ENCODE results near the gene CAGE1. TPM values are rescaled to one million over a fixed set of nuclear protein-coding genes. Genes with fewer than 3 reads are reported as not detected.
A peak's percentile ranks its signal among the peaks of the same experiment; 100 is the strongest.

The CAGE1 gene
- total and polyA plus RNA-seq, 2 experiments from 2014 or later, result 0.07 TPM; not detected in 1

- no peak overlapping the region for H2AFZ ChIP-seq
- no peak overlapping the region for H3K4me2 ChIP-seq
- H3K79me2 ChIP-seq (replicated peaks; ENCODE audit: insufficient read depth), result no peaks in the 10 kb centered on the region
- no peaks in the 10 kb centered on the region for H3K4me1 Mint-ChIP-seq
- no peak overlapping the region for H3K27ac Mint-ChIP-seq
- no peak for ATAC-seq
- no peaks in the 10 kb centered on the region for H3K4me1 ChIP-seq (ENCODE audit: insufficient read depth)
- peaks cover 71% of the 10 kb centered on the region for H3K36me3 Mint-ChIP-seq (ENCODE audit: low read depth)
- H3K27ac ChIP-seq (ENCODE audit: low read depth), result no peak overlapping the region
- TF ChIP-seq, protein P1, sequence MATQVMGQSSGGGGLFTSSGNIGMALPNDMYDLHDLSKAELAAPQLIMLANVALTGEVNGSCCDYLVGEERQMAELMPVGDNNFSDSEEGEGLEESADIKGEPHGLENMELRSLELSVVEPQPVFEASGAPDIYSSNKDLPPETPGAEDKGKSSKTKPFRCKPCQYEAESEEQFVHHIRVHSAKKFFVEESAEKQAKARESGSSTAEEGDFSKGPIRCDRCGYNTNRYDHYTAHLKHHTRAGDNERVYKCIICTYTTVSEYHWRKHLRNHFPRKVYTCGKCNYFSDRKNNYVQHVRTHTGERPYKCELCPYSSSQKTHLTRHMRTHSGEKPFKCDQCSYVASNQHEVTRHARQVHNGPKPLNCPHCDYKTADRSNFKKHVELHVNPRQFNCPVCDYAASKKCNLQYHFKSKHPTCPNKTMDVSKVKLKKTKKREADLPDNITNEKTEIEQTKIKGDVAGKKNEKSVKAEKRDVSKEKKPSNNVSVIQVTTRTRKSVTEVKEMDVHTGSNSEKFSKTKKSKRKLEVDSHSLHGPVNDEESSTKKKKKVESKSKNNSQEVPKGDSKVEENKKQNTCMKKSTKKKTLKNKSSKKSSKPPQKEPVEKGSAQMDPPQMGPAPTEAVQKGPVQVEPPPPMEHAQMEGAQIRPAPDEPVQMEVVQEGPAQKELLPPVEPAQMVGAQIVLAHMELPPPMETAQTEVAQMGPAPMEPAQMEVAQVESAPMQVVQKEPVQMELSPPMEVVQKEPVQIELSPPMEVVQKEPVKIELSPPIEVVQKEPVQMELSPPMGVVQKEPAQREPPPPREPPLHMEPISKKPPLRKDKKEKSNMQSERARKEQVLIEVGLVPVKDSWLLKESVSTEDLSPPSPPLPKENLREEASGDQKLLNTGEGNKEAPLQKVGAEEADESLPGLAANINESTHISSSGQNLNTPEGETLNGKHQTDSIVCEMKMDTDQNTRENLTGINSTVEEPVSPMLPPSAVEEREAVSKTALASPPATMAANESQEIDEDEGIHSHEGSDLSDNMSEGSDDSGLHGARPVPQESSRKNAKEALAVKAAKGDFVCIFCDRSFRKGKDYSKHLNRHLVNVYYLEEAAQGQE (IDR thresholded peaks at IDR 0.05; ENCODE audit: unreplicated experiment), result no peak
- no peak for TF ChIP-seq CTCF (conservative IDR thresholded peaks at IDR 0.05; ENCODE audit: low read depth in 2 of 2)
- peak; percentile 29 for TF ChIP-seq EZH2phosphoT487 (IDR thresholded peaks at IDR 0.05; ENCODE audit: unreplicated experiment)
- TF ChIP-seq, protein P2, sequence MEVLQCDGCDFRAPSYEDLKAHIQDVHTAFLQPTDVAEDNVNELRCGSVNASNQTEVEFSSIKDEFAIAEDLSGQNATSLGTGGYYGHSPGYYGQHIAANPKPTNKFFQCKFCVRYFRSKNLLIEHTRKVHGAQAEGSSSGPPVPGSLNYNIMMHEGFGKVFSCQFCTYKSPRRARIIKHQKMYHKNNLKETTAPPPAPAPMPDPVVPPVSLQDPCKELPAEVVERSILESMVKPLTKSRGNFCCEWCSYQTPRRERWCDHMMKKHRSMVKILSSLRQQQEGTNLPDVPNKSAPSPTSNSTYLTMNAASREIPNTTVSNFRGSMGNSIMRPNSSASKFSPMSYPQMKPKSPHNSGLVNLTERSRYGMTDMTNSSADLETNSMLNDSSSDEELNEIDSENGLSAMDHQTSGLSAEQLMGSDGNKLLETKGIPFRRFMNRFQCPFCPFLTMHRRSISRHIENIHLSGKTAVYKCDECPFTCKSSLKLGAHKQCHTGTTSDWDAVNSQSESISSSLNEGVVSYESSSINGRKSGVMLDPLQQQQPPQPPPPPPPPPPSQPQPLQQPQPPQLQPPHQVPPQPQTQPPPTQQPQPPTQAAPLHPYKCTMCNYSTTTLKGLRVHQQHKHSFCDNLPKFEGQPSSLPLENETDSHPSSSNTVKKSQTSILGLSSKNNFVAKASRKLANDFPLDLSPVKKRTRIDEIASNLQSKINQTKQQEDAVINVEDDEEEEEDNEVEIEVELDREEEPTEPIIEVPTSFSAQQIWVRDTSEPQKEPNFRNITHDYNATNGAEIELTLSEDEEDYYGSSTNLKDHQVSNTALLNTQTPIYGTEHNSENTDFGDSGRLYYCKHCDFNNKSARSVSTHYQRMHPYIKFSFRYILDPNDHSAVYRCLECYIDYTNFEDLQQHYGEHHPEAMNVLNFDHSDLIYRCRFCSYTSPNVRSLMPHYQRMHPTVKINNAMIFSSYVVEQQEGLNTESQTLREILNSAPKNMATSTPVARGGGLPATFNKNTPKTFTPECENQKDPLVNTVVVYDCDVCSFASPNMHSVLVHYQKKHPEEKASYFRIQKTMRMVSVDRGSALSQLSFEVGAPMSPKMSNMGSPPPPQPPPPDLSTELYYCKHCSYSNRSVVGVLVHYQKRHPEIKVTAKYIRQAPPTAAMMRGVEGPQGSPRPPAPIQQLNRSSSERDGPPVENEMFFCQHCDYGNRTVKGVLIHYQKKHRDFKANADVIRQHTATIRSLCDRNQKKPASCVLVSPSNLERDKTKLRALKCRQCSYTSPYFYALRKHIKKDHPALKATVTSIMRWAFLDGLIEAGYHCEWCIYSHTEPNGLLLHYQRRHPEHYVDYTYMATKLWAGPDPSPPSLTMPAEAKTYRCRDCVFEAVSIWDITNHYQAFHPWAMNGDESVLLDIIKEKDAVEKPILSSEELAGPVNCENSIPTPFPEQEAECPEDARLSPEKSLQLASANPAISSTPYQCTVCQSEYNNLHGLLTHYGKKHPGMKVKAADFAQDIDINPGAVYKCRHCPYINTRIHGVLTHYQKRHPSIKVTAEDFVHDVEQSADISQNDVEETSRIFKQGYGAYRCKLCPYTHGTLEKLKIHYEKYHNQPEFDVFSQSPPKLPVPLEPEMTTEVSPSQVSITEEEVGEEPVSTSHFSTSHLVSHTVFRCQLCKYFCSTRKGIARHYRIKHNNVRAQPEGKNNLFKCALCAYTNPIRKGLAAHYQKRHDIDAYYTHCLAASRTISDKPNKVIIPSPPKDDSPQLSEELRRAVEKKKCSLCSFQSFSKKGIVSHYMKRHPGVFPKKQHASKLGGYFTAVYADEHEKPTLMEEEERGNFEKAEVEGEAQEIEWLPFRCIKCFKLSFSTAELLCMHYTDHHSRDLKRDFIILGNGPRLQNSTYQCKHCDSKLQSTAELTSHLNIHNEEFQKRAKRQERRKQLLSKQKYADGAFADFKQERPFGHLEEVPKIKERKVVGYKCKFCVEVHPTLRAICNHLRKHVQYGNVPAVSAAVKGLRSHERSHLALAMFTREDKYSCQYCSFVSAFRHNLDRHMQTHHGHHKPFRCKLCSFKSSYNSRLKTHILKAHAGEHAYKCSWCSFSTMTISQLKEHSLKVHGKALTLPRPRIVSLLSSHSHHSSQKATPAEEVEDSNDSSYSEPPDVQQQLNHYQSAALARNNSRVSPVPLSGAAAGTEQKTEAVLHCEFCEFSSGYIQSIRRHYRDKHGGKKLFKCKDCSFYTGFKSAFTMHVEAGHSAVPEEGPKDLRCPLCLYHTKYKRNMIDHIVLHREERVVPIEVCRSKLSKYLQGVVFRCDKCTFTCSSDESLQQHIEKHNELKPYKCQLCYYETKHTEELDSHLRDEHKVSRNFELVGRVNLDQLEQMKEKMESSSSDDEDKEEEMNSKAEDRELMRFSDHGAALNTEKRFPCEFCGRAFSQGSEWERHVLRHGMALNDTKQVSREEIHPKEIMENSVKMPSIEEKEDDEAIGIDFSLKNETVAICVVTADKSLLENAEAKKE (CRISPR knock-in tag; IDR thresholded peaks at IDR 0.05), result no peak
- TF ChIP-seq ZNF114 (CRISPR knock-in tag; IDR thresholded peaks at IDR 0.05), result no peak
- H3K36me3 ChIP-seq (ENCODE audit: insufficient read depth), result peaks cover 80% of the 10 kb centered on the region
- H3K4me3 Mint-ChIP-seq, result no peak overlapping the region
- no peak for DNase-seq (ENCODE audit: low spot score)
- 0 out of 2 replicates have a peak, but pooled peaks cover 10% of the 10 kb centered on the region for H4K20me1 ChIP-seq (replicated peaks; ENCODE audit: insufficient read depth)
- no peak overlapping the region for H3K4me3 ChIP-seq
- no peaks in the 10 kb centered on the region for H3K9me3 Mint-ChIP-seq
- no peaks in the 10 kb centered on the region for H3F3A ChIP-seq (replicated peaks; ENCODE audit: low read depth)
- H3K27me3 ChIP-seq (ENCODE audit: insufficient read depth), result no peaks in the 10 kb centered on the region
- H3K9me2 ChIP-seq (ENCODE audit: insufficient read depth), result no peaks in the 10 kb centered on the region
- H3K27me3 Mint-ChIP-seq (ENCODE audit: insufficient read depth, low read depth, poor library complexity), result no peaks in the 10 kb centered on the region
These were observed 13.2 kb upstream of the CAGE1 start for GRCh38 chr6:7402716-7403115.
